Bone marrow (tissue), 2 donors: ENCODE data around the gene GSE1.

Source experiments
- DNase-seq, 2 donors: peaks; one replicate each; lab custom pipeline; 2025; lab: John Stamatoyannopoulos, UW

The GSE1 gene

DNA sequence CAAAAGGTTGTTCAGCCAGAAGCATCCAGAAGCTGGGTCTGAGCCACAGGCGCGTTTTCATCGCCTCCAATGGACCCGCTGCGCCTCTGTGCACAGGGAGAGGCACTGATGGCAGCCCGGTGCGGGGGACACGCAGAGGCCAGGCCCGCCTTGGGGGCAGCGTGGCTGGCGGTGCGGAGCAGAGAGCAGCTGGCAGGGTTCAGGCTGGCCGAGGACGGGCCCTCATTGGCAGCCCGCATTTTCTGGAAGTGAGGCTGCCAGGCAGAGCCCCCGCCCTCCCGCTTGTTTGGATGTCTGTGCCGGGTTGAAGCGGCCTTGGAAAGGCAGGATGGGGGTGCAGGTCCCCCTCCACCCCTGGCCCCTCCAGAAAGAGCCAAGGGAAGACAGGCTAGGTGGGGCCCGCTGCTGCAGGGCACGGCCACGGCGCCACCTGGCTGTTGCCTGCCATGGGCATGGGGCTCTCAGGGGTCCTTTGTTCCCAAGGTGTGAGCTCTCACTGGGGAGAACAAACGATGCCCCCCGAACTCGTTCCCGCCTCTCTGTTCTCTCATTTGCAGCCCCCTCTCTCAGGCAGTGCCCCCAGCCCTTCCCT lies 18.8 kb downstream of the GSE1 start:
- no peak for DNase-seq

DNA sequence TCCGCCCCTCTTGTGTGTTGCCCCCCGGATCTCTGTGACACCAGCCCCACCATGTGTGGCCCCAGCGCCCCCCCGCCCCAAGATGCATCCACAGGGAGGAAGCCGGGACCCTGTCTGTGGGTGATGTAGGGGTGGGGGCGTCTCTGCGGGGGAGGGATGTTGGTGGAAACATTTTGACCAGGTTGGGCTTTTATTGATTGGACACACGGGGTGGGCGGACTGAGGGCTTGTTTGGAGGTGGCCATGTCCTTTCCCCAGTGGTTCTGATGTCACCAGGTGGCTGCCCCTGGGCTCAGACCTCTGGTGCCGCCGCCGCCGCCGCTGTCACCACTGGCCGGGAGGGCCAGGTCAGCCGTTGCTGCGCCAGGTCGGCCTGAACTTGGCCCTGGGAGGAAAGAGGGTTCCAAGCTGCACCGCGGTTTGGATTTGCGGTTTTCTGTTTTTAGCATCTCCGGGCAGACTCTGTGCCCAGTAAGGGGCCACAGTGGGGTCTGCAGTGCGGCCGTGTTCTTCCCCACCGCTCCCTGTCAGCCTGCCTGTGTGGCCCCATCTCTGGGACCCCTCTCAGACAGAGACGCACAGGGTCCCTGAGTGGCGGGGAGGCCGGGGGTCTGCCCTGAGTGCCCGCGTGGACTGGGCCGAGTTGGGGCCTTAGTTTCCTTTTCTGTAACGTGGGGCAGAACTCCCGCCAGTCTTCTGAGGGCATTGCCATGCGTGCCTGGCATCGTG lies 19.8 kb downstream of the GSE1 start:
- DNase-seq: no peak

DNA sequence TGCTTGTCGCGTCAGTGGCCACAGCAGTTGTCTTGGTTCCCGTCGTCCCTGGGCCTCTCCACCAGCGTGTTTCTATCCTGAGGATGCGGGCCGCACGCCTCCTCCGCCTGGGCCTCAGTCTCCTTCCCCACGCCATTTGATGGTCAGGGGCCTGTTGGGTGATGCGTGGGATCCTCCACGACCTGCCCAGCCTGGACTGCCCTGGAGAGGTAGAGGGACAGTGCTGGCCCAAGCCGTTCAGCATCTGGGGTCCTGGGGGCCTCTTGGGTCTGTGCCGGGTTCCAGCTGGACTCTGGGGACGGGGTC lies 20.3 kb downstream of the GSE1 start:
- no peak for DNase-seq

- DNase-seq: no peak
These were observed 20.8 kb downstream of the GSE1 start for GRCh38 chr16:85633888-85634287.

DNA sequence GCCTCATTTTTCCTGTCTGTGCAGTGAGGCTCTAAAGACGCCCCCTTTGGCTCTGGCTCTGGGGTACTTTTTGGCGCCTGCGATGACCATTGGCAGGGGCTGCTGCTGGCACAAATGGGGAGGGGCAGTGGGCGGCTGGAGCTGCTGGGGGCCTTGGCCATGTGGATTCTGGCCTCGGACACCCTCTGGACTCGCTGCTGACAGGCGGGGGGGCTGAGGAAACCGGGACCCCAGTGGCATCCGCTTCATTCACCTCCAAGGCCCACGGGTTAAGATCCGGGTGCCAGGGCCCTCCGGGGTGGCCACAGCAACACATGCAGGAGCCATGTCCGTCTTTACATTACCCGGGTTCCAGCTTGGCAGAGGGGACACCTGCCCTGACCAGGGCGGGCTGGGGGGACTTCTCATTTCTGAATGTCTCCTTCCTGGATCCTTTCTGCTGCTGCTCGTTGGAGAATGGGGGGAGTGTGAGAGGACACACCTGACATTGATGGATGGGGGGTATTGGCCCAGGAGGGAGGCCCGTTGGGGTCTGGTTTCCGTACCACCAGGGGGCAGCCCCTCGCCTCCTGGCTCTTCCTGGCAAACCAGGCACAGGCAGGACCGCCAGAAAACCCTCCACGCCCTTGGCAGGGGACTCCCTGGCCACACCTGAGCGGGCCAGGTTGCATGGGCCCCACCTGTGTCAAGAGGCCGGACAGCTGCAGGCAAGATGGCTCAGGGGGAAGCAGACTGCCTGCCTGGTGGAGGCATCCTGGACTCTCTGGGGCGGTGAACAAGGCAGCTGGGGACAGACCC lies 21.8 kb downstream of the GSE1 start:
- DNase-seq: no peak

- DNase-seq: no peak
These were observed 22.5 kb downstream of the GSE1 start for GRCh38 chr16:85635545-85636140.

DNA sequence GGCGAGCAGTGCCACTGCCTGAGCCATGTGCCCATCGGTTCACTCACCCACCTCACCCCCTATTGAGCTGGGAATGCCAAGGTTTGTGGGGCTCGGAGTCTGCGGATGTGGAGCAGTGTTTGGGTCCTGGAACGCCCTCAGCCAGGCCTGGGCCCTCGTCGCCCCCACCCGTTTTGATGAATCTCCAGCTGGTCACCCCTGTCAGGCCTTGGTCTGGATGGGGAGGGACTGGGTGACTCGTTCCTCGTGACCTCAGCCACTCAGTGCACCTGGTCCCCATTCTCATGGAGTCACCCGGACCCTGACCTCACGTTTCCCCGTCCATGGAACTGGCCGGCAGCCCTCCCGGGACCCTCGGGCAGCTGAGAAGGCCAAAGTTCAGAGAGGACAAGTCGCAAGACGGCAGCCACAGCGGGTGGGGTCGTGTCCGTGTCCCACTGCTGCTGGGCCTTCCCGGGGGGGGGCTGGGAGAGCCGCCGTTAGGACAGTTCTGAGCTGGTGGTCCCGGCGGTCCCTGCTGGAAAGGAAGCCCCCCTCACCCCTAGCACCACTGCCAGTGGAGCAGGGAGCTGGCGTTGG lies 23.2 kb downstream of the GSE1 start:
- DNase-seq: no peak

DNA sequence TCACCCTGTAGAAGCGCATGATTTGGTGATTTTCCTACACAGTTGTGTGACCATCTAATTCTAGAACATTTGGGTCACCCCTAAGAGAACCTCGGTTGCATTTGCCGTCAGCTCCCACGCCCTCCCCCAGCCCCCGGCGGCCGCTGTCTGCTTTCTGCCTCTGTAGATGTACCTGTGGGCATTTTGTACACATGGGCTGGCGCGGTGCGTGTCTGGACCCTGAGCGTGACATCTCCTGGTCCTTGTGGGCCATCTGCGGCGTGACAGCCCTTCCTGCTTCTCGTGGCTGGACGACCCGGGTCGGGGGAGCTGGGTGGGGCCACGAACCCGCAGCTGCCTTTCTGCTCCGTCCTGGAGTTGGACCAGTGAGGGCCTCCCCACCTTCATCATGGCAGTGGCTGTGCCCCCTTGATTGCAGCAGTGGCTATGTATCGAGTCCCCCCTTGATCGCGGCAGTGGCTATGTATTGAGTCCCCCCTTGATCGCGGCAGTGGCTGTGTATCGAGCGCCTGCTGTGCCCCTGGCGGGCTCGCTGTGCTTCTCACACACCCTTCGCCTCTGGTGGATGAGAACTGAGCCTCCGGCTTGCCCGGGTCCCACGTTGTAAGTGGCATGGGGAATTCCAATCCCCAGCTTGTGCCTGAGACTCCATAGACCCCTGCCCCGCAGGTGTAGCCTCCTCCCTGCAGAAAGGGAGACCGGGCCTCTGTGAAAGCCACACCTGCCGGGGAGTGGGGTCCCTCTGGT lies 24.1 kb downstream of the GSE1 start:
- no peak for DNase-seq

GRCh38 chr16:85637808-85638647 lies 24.9 kb downstream of the GSE1 start:
- no peak for DNase-seq

DNA sequence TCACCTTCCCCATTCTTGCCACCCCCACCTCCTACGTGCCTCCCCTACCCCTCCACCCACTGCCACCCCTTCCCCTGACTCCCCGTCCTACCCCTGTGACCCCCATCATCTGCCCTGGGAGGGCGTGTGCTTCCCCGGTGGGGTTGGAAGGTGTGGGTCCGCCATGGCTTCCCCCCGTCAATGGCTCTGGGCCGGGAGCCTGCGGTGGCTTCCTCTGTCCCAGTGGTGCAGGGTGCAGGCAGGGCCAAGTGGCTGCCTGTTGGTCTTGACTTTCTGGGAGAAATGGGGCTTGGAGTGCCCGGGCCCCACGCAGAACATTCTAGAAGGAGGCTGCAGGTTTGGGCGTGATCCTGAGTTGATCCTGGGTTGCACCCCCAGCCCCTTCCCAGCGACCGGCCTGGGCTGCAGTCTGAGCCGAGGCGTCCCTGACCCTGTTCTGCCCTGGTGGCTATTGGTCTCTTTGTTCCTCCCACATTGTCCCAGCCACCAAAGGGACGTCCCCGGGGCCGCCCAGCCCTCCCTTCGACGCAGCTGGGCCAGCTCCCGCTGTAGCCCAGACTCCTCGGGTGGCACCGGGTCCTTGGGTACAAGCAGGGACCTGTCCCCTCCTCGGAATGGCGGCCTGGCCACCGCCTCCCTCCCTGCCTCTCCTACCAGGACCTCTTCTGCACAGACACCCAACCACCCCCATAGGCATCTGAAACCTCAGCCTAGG lies 25.7 kb downstream of the GSE1 start:
- DNase-seq: no peak

DNA sequence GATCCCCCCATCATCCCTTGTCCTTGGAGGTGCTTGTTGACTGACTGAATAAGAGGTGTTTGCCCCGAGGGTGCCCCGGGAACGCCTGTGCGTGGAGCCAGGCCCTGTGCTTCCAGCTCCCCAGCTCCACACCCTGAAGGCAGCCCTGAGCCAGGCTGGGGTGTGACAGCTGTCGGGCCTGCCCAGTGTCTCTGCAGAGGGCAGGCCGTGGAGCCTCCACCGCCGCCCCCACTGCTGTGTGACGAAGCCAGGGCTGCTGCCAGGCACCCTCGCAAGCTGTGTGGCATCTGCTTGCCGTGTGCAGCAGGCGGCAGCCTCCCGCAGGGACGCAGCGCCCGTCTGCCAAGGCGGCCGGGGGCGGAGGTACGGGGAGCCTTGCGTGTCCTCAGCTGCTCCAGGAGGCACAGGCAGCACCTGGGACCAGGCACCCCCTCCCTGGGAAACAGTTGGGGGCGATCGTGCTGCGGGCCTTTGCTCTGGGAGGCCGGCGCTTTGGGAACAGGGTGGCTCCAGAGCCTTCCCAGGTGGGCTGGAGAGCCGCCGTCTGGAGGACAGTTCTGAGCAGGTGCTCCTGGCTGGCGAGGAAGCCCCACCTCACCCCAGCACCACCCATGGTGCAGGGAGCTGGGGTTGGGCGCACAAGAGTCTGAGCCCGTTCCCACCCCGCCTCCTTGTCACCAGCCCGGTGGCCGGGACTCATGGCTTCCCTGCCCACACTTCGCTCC lies 26.6 kb downstream of the GSE1 start:
- DNase-seq: no peak

GRCh38 chr16:85640254-85640558 lies 27.1 kb downstream of the GSE1 start:
- DNase-seq: no peak

DNA sequence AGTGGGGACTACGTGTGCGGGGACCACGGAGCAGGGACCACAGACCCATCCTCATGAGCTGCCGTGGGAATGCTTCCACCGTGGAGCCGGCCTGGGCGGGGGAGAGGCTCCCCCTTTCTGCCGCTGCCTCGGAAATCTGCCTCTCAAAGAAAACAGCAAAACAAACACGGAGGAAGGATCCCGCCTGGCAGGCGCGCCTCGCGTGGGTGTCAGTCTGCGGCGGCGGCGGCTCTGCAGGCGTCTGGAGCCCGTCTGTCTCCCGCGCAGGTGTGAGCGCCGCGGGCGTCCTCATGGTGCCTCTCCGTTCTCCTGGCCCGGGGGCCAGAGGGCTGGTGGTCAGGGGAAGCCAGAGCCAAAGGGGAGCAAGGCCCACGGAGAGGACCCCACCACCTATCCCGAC lies 27.5 kb downstream of the GSE1 start:
- DNase-seq: no peak

DNA sequence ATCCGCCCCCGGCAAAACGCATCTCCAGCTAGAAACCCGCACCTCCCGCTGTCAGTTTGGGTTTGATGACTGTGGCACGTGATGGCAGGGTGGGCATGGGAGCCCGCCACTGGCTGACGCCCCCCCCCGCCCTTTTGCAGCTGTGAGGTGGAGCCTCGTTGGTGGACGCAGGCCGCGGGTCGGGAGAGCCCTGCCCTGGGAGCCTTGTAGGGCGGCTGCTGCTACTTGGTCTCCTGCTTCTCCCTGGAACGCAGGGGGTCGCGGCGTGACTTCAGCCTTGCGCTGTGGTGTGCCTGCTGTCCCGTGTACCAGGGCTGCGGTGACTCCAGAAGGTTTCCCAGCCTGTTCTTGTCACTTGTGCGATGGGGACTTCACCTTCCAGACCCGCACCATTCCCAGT lies 28.2 kb downstream of the GSE1 start:
- no peak for DNase-seq

DNA sequence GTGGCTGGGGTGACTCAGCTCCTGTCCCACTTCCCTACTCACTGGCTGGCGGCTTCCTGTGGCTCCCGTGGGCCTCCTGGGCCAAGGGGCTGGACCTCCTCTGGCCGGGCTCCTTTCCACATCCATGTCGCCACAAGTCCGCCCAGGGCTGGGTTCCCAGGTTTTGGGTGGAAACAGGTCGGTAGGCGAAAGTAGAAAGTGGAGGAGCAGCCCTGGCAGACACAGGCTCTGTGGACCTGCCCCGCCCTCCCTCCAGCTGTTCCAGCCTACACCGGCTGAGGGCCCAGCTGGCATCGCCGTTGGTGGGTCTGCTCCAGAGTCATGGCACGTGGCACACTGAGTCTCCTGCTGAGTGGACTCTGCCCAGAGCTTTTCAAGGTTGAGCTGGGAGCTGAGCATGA lies 28.7 kb downstream of the GSE1 start:
- no peak for DNase-seq

- no peak for DNase-seq
These were observed 29.7 kb downstream of the GSE1 start for GRCh38 chr16:85642762-85643358.

- DNase-seq: no peak
These were observed 30.5 kb downstream of the GSE1 start for GRCh38 chr16:85643631-85644030.

GRCh38 chr16:85644093-85644712 lies 31.1 kb downstream of the GSE1 start:
- no peak for DNase-seq

GRCh38 chr16:85645021-85645589 lies 32.0 kb downstream of the GSE1 start:
- DNase-seq: no peak
